ENCODE results near the gene SGSH.

SGSH gene

DNA sequence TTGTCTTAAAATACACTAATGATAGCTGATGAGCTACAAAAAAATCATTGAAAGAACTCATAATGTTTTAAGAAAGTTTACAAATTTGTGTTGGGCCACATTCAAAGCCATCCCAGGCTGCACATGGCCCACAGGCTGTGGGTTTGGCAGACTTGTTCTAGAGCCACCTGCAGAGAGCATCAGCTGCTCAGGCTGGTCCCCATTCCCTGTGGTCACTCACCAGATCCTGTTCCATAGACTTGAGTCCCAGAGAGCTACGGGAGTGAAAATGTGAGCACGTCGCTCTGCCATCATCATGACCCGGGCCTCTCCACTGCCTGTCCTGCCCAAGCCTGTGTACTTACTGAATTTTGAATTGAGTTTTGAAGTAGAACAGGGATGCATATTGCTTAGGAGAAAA is 7.0 kb upstream of the SGSH start:
- H4K20me1 ChIP-seq (ENCODE audit: insufficient read depth, low read length, poor library complexity, severe bottlenecking) = no peaks in the 10 kb centered on the region
- H3K79me2 ChIP-seq (ENCODE audit: insufficient read depth, low read length) = no peaks in the 10 kb centered on the region
- no peaks in the 10 kb centered on the region for H3K9me2 ChIP-seq (replicated peaks; ENCODE audit: low read depth, low read length)
- no peak overlapping the region for H3K4me3 ChIP-seq (ENCODE audit: low read length, poor library complexity, severe bottlenecking)
- no peaks in the 10 kb centered on the region for H3K27me3 ChIP-seq (ENCODE audit: insufficient read depth, low read length, poor library complexity, severe bottlenecking)
- no peaks in the 10 kb centered on the region for H3K4me1 ChIP-seq (ENCODE audit: insufficient read depth, low read length, poor library complexity, severe bottlenecking)
- no peak overlapping the region for H2AFZ ChIP-seq (ENCODE audit: low read length)
- H3K9me3 ChIP-seq (ENCODE audit: insufficient read depth, low read depth, low read length) = no peaks in the 10 kb centered on the region
- H3K9ac ChIP-seq (ENCODE audit: low read depth, low read length, poor library complexity, severe bottlenecking) = no peak overlapping the region
- H3K4me2 ChIP-seq (ENCODE audit: low read depth, low read length, poor library complexity, severe bottlenecking) = no peak overlapping the region
- TF ChIP-seq EZH2phosphoT487 (IDR thresholded peaks at IDR 0.05; ENCODE audit: borderline replicate concordance) = no peak
- H3F3A ChIP-seq (ENCODE audit: low read depth) = no peaks in the 10 kb centered on the region
- H3K36me3 ChIP-seq (ENCODE audit: insufficient read depth, low read length) = no peaks in the 10 kb centered on the region

DNA sequence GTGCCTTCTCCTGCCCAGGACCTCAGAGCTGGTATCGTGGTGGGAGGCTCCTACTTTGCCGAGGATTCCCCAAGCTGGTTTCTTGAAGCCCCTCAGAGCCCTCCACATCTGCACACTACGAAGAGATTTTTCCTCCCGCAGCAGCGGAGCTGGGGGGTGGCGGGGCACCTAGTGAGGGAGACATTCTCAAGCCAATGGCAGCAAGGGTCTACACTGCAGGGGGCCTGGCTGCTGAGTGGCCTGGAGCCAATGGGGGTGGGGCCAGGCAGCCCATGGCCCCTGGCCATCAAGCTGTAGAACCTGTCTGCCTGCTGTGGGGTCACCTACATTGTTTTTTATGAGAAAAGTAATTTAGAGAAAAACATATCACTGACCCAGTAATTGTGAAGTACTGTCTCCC is 5.1 kb upstream of the SGSH start:
- no peak overlapping the region for H3K9ac ChIP-seq (ENCODE audit: low read depth, low read length, poor library complexity, severe bottlenecking)
- H3K79me2 ChIP-seq (ENCODE audit: insufficient read depth, low read length) = no peaks in the 10 kb centered on the region
- H3K9me3 ChIP-seq (ENCODE audit: insufficient read depth, low read depth, low read length) = no peaks in the 10 kb centered on the region
- no peak overlapping the region for H3K4me2 ChIP-seq (ENCODE audit: low read depth, low read length, poor library complexity, severe bottlenecking)
- no peaks in the 10 kb centered on the region for H3K36me3 ChIP-seq (ENCODE audit: insufficient read depth, low read length)
- H4K20me1 ChIP-seq (ENCODE audit: insufficient read depth, low read length, poor library complexity, severe bottlenecking) = no peaks in the 10 kb centered on the region
- H3K4me1 ChIP-seq (ENCODE audit: insufficient read depth, low read length, poor library complexity, severe bottlenecking) = no peaks in the 10 kb centered on the region
- H3K4me3 ChIP-seq (ENCODE audit: low read length, poor library complexity, severe bottlenecking) = no peak overlapping the region
- no peaks in the 10 kb centered on the region for H3K9me2 ChIP-seq (replicated peaks; ENCODE audit: low read depth, low read length)
- H3K27me3 ChIP-seq (ENCODE audit: insufficient read depth, low read length, poor library complexity, severe bottlenecking) = no peaks in the 10 kb centered on the region
- TF ChIP-seq EZH2phosphoT487 (IDR thresholded peaks at IDR 0.05; ENCODE audit: borderline replicate concordance) = no peak
- TF ChIP-seq, protein P1, sequence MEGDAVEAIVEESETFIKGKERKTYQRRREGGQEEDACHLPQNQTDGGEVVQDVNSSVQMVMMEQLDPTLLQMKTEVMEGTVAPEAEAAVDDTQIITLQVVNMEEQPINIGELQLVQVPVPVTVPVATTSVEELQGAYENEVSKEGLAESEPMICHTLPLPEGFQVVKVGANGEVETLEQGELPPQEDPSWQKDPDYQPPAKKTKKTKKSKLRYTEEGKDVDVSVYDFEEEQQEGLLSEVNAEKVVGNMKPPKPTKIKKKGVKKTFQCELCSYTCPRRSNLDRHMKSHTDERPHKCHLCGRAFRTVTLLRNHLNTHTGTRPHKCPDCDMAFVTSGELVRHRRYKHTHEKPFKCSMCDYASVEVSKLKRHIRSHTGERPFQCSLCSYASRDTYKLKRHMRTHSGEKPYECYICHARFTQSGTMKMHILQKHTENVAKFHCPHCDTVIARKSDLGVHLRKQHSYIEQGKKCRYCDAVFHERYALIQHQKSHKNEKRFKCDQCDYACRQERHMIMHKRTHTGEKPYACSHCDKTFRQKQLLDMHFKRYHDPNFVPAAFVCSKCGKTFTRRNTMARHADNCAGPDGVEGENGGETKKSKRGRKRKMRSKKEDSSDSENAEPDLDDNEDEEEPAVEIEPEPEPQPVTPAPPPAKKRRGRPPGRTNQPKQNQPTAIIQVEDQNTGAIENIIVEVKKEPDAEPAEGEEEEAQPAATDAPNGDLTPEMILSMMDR (conservative IDR thresholded peaks at IDR 0.05; ENCODE audit: low read length) = no peak
- H3F3A ChIP-seq (ENCODE audit: low read depth) = no peaks in the 10 kb centered on the region
- no peak overlapping the region for H2AFZ ChIP-seq (ENCODE audit: low read length)

DNA sequence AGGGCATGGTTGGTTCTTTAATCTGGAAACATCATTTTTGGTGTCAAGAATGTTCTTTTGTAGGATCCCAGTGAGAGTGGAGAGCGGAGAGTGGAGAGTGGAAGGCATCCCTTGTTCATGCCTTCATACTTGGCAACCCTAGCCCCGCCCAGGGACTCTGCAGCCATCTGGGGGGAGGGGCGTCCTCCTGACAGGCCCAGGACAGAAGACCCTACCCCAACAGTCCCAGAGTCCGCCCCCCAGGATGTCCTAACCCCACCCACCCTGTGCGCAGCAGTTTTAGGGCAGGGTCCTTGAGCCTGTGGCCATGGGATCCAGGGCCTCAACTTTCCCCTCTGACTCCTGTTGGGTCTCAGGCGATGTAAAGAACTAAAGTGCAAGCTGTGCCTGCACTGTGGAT is 4.5 kb upstream of the SGSH start:
- no peaks in the 10 kb centered on the region for H3K9me2 ChIP-seq (replicated peaks; ENCODE audit: low read depth, low read length)
- no peaks in the 10 kb centered on the region for H3K36me3 ChIP-seq (ENCODE audit: insufficient read depth, low read length)
- H4K20me1 ChIP-seq (ENCODE audit: insufficient read depth, low read length, poor library complexity, severe bottlenecking) = no peaks in the 10 kb centered on the region
- H3F3A ChIP-seq (ENCODE audit: low read depth) = no peaks in the 10 kb centered on the region
- H3K4me2 ChIP-seq (ENCODE audit: low read depth, low read length, poor library complexity, severe bottlenecking) = no peak overlapping the region
- TF ChIP-seq, protein P1 (conservative IDR thresholded peaks at IDR 0.05; ENCODE audit: low read length) = no peak
- TF ChIP-seq EZH2phosphoT487 (IDR thresholded peaks at IDR 0.05; ENCODE audit: borderline replicate concordance) = no peak
- H3K4me3 ChIP-seq (ENCODE audit: low read length, poor library complexity, severe bottlenecking) = no peak overlapping the region
- no peaks in the 10 kb centered on the region for H3K79me2 ChIP-seq (ENCODE audit: insufficient read depth, low read length)
- no peaks in the 10 kb centered on the region for H3K27me3 ChIP-seq (ENCODE audit: insufficient read depth, low read length, poor library complexity, severe bottlenecking)
- H3K4me1 ChIP-seq (ENCODE audit: insufficient read depth, low read length, poor library complexity, severe bottlenecking) = peaks cover 2% of the 10 kb centered on the region
- no peaks in the 10 kb centered on the region for H3K9me3 ChIP-seq (ENCODE audit: insufficient read depth, low read depth, low read length)
- no peak overlapping the region for H2AFZ ChIP-seq (ENCODE audit: low read length)
- H3K9ac ChIP-seq (ENCODE audit: low read depth, low read length, poor library complexity, severe bottlenecking) = no peak overlapping the region

DNA sequence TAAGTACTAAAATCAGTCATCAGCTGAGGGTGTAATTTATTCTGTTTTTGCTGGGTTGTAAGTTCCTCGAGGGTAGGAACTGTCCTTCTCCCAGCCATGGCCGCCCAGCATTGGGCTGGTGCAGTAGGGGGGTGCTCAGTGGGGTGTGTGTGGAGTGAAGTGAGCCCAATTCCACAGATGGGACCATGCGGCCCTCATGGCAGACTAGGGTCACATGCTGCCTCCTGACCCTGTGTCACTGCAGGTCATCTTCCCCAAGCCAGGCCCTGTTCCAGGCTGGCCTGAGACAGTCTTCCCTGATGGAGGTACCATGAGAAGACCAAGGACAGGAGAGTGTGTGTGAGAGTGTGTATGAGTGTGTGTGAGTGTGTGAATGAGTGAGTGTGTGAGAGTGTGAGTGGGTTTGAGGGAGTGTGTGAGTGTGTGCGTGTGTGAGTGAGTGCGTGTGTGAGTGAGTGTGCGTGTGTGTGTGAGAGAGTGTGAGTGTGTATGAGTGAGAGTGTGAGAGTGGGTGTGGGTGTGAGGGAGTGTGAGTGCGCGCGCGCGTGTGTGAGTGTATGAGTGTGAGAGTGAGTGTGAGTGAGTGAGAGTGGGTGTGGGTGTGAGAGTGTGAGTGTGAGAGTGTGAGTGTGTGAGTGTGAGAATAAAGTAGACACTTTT is 3.8 kb upstream of the SGSH start:
- TF ChIP-seq, protein P1 (conservative IDR thresholded peaks at IDR 0.05; ENCODE audit: low read length) = no peak
- TF ChIP-seq EZH2phosphoT487 (IDR thresholded peaks at IDR 0.05; ENCODE audit: borderline replicate concordance) = no peak
- Histone ChIP-seq H2AFZ (ENCODE audit: low read length) (no peak overlapping the region), H3K9me2 (replicated peaks; ENCODE audit: low read depth, low read length) (no peaks in the 10 kb centered on the region), H3K79me2 (ENCODE audit: insufficient read depth, low read length) (no peaks in the 10 kb centered on the region), H3F3A (ENCODE audit: low read depth) (no peaks in the 10 kb centered on the region), H3K9me3 (ENCODE audit: insufficient read depth, low read depth, low read length) (no peaks in the 10 kb centered on the region), H3K4me1 (ENCODE audit: insufficient read depth, low read length, poor library complexity, severe bottlenecking) (peaks cover 7% of the 10 kb centered on the region), H3K4me2 (ENCODE audit: low read depth, low read length, poor library complexity, severe bottlenecking) (no peak overlapping the region), H3K4me3 (ENCODE audit: low read length, poor library complexity, severe bottlenecking) (no peak overlapping the region), H3K9ac (ENCODE audit: low read depth, low read length, poor library complexity, severe bottlenecking) (no peak overlapping the region), H3K27me3 (ENCODE audit: insufficient read depth, low read length, poor library complexity, severe bottlenecking) (no peaks in the 10 kb centered on the region), H4K20me1 (ENCODE audit: insufficient read depth, low read length, poor library complexity, severe bottlenecking) (no peaks in the 10 kb centered on the region), H3K36me3 (ENCODE audit: insufficient read depth, low read length) (no peaks in the 10 kb centered on the region)
